Cardiac muscle cell (in vitro differentiated cells and primary cell): Measurements from ENCODE around the gene ENDOV. TPM values are rescaled to one million over a fixed set of nuclear protein-coding genes. Genes with fewer than 3 reads are reported as not detected.

Source experiments
- DNase-seq, 2 donors: peaks; one replicate each; pipeline versions ENCODE4 v3.0.0 to v3.0.0-alpha.2; 2010 to 2017; ENCODE audit warnings: low read depth in 1 of 2, low spot score in 1 of 2
- H3K27ac ChIP-seq: fragments of 200-600 bp; sonication (generic); 2 replicates; pipeline ENCODE4 v1.5.1; 2016
- H3K27me3 ChIP-seq: fragments of 200-600 bp; sonication (generic); 2 replicates; pipeline ENCODE4 v1.6.0; 2016; ENCODE audit warnings: control low read depth
- H3K36me3 ChIP-seq: fragments of 200-600 bp; sonication (generic); 2 replicates; pipeline ENCODE4 v1.5.1; 2016; ENCODE audit warnings: control low read depth
- H3K4me1 ChIP-seq: fragments of 200-600 bp; sonication (generic); 2 replicates; pipeline ENCODE4 v1.8.1; 2017; ENCODE audit warnings: low read depth, mild to moderate bottlenecking, mixed run types
- H3K4me3 ChIP-seq: fragments of 200-600 bp; sonication (generic); 2 replicates; pipeline ENCODE4 v1.5.1; 2016; ENCODE audit warnings: mild to moderate bottlenecking
- H3K9me3 ChIP-seq: fragments of 200-600 bp; sonication (generic); 2 replicates; pipeline ENCODE4 v1.5.1; 2017; ENCODE audit warnings: low read depth, mild to moderate bottlenecking, control low read depth
- CTCF ChIP-seq: IDR thresholded peaks from 2 replicates; pipeline ENCODE4 v1.5.1; 2012; ENCODE audit warnings: low read depth, mild to moderate bottlenecking, low read length
- polyA plus RNA-seq: library from polyadenylated mRNA; unstranded; fragments of >200 nt; fragmentation: Nextera tagmentation; extraction: Ambion mirVana; gene quantifications from 2 replicates; pipeline ENCODE4 v1.2.1, GENCODE V29; 2016
- total RNA-seq: library from RNA; depleted of rRNA; stranded (reverse); fragments of >200 nt; gene quantifications from 2 replicates; pipeline ENCODE4 v1.2.3, GENCODE V29; 2016

ENDOV gene
- total and polyA plus RNA-seq, 2 experiments from 2014 or later = 35.4 to 38.0 TPM

GRCh38 chr17:80445726-80446110, 30.8 kb downstream of the ENDOV start:
- no peak for DNase-seq
- Histone ChIP-seq H3K27ac (no peak overlapping the region), H3K4me1 (no peaks in the 10 kb centered on the region), H3K27me3 (peaks cover 26% of the 10 kb centered on the region), H3K4me3 (no peak overlapping the region), H3K36me3 (no peaks in the 10 kb centered on the region), H3K9me3 (no peaks in the 10 kb centered on the region)
- TF ChIP-seq CTCF = no peak

- no peak for TF ChIP-seq CTCF
- Histone ChIP-seq H3K27me3 (peaks cover 26% of the 10 kb centered on the region), H3K27ac (no peak overlapping the region), H3K4me3 (no peak overlapping the region), H3K4me1 (no peaks in the 10 kb centered on the region), H3K9me3 (no peaks in the 10 kb centered on the region), H3K36me3 (no peaks in the 10 kb centered on the region)
- no peak for DNase-seq
Observed at GRCh38 chr17:80446645-80447405, 31.9 kb downstream of the ENDOV start.

- Histone ChIP-seq H3K9me3 (no peaks in the 10 kb centered on the region), H3K36me3 (no peaks in the 10 kb centered on the region), H3K4me3 (no peak overlapping the region), H3K27ac (no peak overlapping the region), H3K4me1 (no peaks in the 10 kb centered on the region), H3K27me3 (peaks cover 18% of the 10 kb centered on the region)
- TF ChIP-seq CTCF = no peak
- DNase-seq = no peak
Observed at GRCh38 chr17:80447790-80448189, 32.8 kb downstream of the ENDOV start.

GRCh38 chr17:80449194-80449929, 34.4 kb downstream of the ENDOV start:
- Histone ChIP-seq H3K4me3 (no peak overlapping the region), H3K36me3 (no peaks in the 10 kb centered on the region), H3K9me3 (no peaks in the 10 kb centered on the region), H3K4me1 (no peaks in the 10 kb centered on the region), H3K27ac (no peak overlapping the region), H3K27me3 (peaks cover 3% of the 10 kb centered on the region)
- DNase-seq = no peak
- TF ChIP-seq CTCF = no peak

- DNase-seq = no peak
- H3K36me3 ChIP-seq = no peaks in the 10 kb centered on the region
- no peaks in the 10 kb centered on the region for H3K27me3 ChIP-seq
- no peak overlapping the region for H3K27ac ChIP-seq
- TF ChIP-seq CTCF = no peak
- no peaks in the 10 kb centered on the region for H3K9me3 ChIP-seq
- no peak overlapping the region for H3K4me3 ChIP-seq
- no peaks in the 10 kb centered on the region for H3K4me1 ChIP-seq
Observed at GRCh38 chr17:80449930-80450576, 35.1 kb downstream of the ENDOV start.
